Esophagus squamous epithelium (tissue), 5 donors: ENCODE measurements around the gene PLA1A. TPM values are rescaled to one million over a fixed set of nuclear protein-coding genes. Genes with fewer than 3 reads are reported as not detected.
A peak's percentile ranks its signal among the peaks of the same experiment; 100 is the strongest.

ENCODE experiments used
- DNase-seq: peaks from one replicate; lab custom pipeline; 2025; lab: John Stamatoyannopoulos, UW
- H3K27ac ChIP-seq, 4 donors: fragments of 200-600 bp; sonication (generic); one replicate each; pipeline ENCODE4 v1.5.1; 2016 to 2019; ENCODE audit warnings: mild to moderate bottlenecking in 1 of 4
- H3K27me3 ChIP-seq, 4 donors: fragments of 200-600 bp; sonication (generic); 1 replicate in 3 of 4; 2 replicates in 1 of 4; pipeline versions ENCODE4 v1.5.1 to v1.6.0; 2017 to 2021; ENCODE audit warnings: antibody characterized with exemption in 1 of 4
- H3K36me3 ChIP-seq, 3 donors: fragments of 200-600 bp; sonication (generic); one replicate each; pipeline ENCODE4 v1.5.1; 2016 to 2019
- H3K4me1 ChIP-seq, 3 donors: fragments of 200-600 bp; sonication (generic); one replicate each; pipeline ENCODE4 v1.5.1; 2017 to 2019
- H3K4me3 ChIP-seq, 4 donors: fragments of 200-600 bp; sonication (generic); 1 replicate in 3 of 4; 2 replicates in 1 of 4; pipeline ENCODE4 v1.5.1; 2016 to 2019; ENCODE audit warnings: mild to moderate bottlenecking in 2 of 4, moderate library complexity in 1 of 4
- H3K9me3 ChIP-seq, 3 donors: fragments of 200-600 bp; sonication (generic); one replicate each; pipeline ENCODE4 v1.5.1; 2016 to 2019
- CTCF ChIP-seq, 6 experiments: fragments of 450-650 bp in 4 of 6; fragments of 200-600 bp in 2 of 6; sonication (generic) in 2 of 6; IDR thresholded peaks; one replicate each; pipeline ENCODE4 v1.5.1; 2016 to 2019; ENCODE audit warnings: antibody characterized with exemption in 6 of 6, mild to moderate bottlenecking in 4 of 6, moderate library complexity in 4 of 6
- POLR2A ChIP-seq, 4 donors: fragments of 450-650 bp; IDR thresholded peaks; one replicate each; pipeline ENCODE4 v1.6.1; 2017; ENCODE audit warnings: antibody characterized with exemption in 4 of 4, mild to moderate bottlenecking in 4 of 4, moderate library complexity in 3 of 4
- WGBS, 2 donors: methylation state at CpG; one replicate each; pipeline ENCODE4 v1.1.5; 2018; 5-methylcytosine and 5-hydroxymethylcytosine counted together
- intact Hi-C: fragments of 100-400 bp; cut with DNase I; formaldehyde crosslinking; loops from one replicate; pipeline ENCODE4 v1.15.0; 2022
- total RNA-seq, 4 donors: library from RNA; depleted of rRNA; stranded (reverse); fragments of >200 nt; gene quantifications; one replicate each; pipeline ENCODE4 v1.1.0, GENCODE V29; 2016
- donor health status: DM: yes; HTN: yes; CAD: no.

Gene PLA1A
- total RNA-seq, 4 donors from 2014 or later, result 0.41 to 1.5 (median 0.79) TPM; not detected in 1

- Histone ChIP-seq H3K27ac (peak within 1 kb of the TSS; percentile 81 to 94 (median 89)), H3K4me1 (peaks cover 0 to 21% (median 0%) of the 10 kb centered on the region in 3 donors), H3K9me3 (no peaks in the 10 kb centered on the region), H3K27me3 (no peaks in the 10 kb centered on the region), H3K36me3 (no peaks in the 10 kb centered on the region), H3K4me3 (peak within 1 kb of the TSS; percentile 59 to 73 (median 64))
- no peak for DNase-seq
- 0% methylated on average over 3 to 39 of the region's 68 CpGs for WGBS, 2 donors
- intact Hi-C loops, result no loop called here
- no peak for TF ChIP-seq CTCF (IDR thresholded peaks at IDR 0.05)
- peak in 2 of 4 donors; percentile 41 to 50 for TF ChIP-seq POLR2A (IDR thresholded peaks at IDR 0.05)
Measured at GRCh38 chr3:119579366-119580066, 18.2 kb upstream of the PLA1A start, which contains the start of gene ADPRH. TSS of gene ADPRH (plus strand) at chr3:119579492. CDS start at chr3:119582170, 2,678 bp downstream.

GRCh38 chr3:119580067-119580760, 17.5 kb upstream of the PLA1A start:
- H3K4me3 ChIP-seq, result peak overlapping the region; percentile 59 to 73 (median 64)
- peak overlapping the region; percentile 81 to 94 (median 89) for H3K27ac ChIP-seq
- intact Hi-C loops, result no loop called here
- no peaks in the 10 kb centered on the region for H3K36me3 ChIP-seq
- 21 to 27% methylated on average over 12 to 16 of the region's 16 CpGs for WGBS, 2 donors
- no peaks in the 10 kb centered on the region for H3K9me3 ChIP-seq
- H3K4me1 ChIP-seq, result peaks cover 0 to 21% (median 0%) of the 10 kb centered on the region in 3 donors
- DNase-seq, result no peak
- no peaks in the 10 kb centered on the region for H3K27me3 ChIP-seq
- TF ChIP-seq CTCF (IDR thresholded peaks at IDR 0.05) (no peak), POLR2A (IDR thresholded peaks at IDR 0.05) (no peak)

- DNase-seq, result no peak
- no peak overlapping the region for H3K4me3 ChIP-seq
- no peak overlapping the region for H3K27ac ChIP-seq
- H3K36me3 ChIP-seq, result no peaks in the 10 kb centered on the region
- intact Hi-C loops, result no loop called here
- peaks cover 0 to 21% (median 0%) of the 10 kb centered on the region in 3 donors for H3K4me1 ChIP-seq
- 48 to 66% methylated on average over 6 of the region's 6 CpGs for WGBS, 2 donors
- no peaks in the 10 kb centered on the region for H3K27me3 ChIP-seq
- TF ChIP-seq POLR2A (IDR thresholded peaks at IDR 0.05) (no peak), CTCF (IDR thresholded peaks at IDR 0.05) (no peak)
- no peaks in the 10 kb centered on the region for H3K9me3 ChIP-seq
Measured at GRCh38 chr3:119582178-119582577, 15.5 kb upstream of the PLA1A start.

- Histone ChIP-seq H3K4me3 (no peak overlapping the region), H3K27me3 (no peaks in the 10 kb centered on the region), H3K36me3 (no peaks in the 10 kb centered on the region), H3K9me3 (no peaks in the 10 kb centered on the region), H3K4me1 (peaks cover 0 to 6% (median 0%) of the 10 kb centered on the region in 3 donors), H3K27ac (no peak overlapping the region)
- 88 to 89% methylated on average over 10 of the region's 10 CpGs for WGBS, 2 donors
- intact Hi-C loops, result no loop called here
- no peak for DNase-seq
- no peak for TF ChIP-seq POLR2A (IDR thresholded peaks at IDR 0.05)
- no peak for TF ChIP-seq CTCF (IDR thresholded peaks at IDR 0.05)
Measured at GRCh38 chr3:119585208-119585607, 12.5 kb upstream of the PLA1A start.
